Muscle layer of colon (tissue), 2 donors: ENCODE measurements around the gene PCDH15.

Experiments used
- H3K27ac ChIP-seq: one replicate; pipeline ENCODE4 v1.7.0; 2013; ENCODE audit warnings: low read depth, mild to moderate bottlenecking, low read length, moderate library complexity
- H3K27me3 ChIP-seq, 2 donors: one replicate each; pipeline ENCODE4 v1.7.0; 2013; ENCODE audit warnings: low read length in 2 of 2, mild to moderate bottlenecking in 2 of 2; ENCODE audit not compliant: insufficient read depth in 2 of 2, control insufficient read depth in 1 of 2
- H3K36me3 ChIP-seq: one replicate; pipeline ENCODE4 v1.7.0; 2013; ENCODE audit warnings: mild to moderate bottlenecking, low read length; ENCODE audit not compliant: insufficient read depth
- H3K4me1 ChIP-seq: one replicate; pipeline ENCODE4 v1.7.0; 2013; ENCODE audit warnings: mild to moderate bottlenecking, low read length; ENCODE audit not compliant: insufficient read depth
- H3K4me3 ChIP-seq, 2 donors: one replicate each; pipeline ENCODE4 v1.7.0; 2013; ENCODE audit warnings: low read length in 2 of 2, low read depth in 1 of 2, mild to moderate bottlenecking in 1 of 2, moderate library complexity in 1 of 2
- H3K9ac ChIP-seq: one replicate; pipeline ENCODE4 v1.7.0; 2013; ENCODE audit warnings: low read length
- H3K9me3 ChIP-seq: one replicate; pipeline ENCODE4 v1.7.0; 2013; ENCODE audit warnings: mild to moderate bottlenecking, low read length
- donor health status: abdominal sarcoma.
- donor health status: Adenocarcinoma of cecum.

The PCDH15 gene

DNA sequence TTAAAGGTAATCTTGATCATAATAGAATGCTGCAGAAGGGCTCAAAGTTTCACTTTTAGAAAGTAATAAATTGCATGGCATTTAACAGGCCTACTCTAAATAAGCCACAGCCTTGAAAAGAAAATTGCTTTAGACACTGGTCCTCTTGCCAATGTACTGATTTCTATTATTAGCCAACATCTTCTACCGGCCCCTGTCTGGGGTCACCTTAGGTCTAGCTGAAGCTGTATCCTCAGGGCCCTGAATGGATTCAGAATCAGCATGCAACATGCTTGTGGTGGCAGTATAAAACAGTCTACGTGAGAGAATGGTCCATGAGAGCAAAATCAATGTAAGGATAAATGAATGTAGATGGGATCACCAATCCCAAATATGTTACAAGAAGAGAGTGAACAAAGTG lies 541.9 kb downstream of the PCDH15 start:
- H3K4me1 ChIP-seq: no peaks in the 10 kb centered on the region
- no peaks in the 10 kb centered on the region for H3K27me3 ChIP-seq
- no peak overlapping the region for H3K4me3 ChIP-seq
- no peak overlapping the region for H3K9ac ChIP-seq
- no peaks in the 10 kb centered on the region for H3K36me3 ChIP-seq
- no peak overlapping the region for H3K27ac ChIP-seq
- no peaks in the 10 kb centered on the region for H3K9me3 ChIP-seq

DNA sequence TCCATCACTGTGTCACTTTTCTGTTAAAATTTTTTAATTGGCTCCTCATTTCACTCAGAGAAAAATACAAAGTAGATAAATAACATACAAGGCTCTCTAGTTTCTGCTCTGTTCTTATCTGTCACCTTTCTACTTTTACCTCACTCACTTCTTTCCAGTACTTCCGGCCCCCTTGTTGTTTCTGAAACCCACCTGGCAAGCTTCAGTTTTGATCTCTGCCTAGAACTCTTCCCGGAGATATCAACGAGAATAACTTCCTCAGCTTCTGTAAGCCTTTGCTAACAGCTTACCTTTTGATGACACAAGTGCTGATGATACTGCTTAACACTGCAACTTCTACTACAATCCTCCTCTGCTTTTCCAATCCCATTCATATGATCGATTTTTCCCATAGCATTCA lies 566.2 kb downstream of the PCDH15 start:
- Histone ChIP-seq H3K9ac (no peak overlapping the region), H3K4me3 (no peak overlapping the region), H3K27ac (no peak overlapping the region), H3K9me3 (no peaks in the 10 kb centered on the region), H3K4me1 (no peaks in the 10 kb centered on the region), H3K27me3 (no peaks in the 10 kb centered on the region), H3K36me3 (no peaks in the 10 kb centered on the region)

DNA sequence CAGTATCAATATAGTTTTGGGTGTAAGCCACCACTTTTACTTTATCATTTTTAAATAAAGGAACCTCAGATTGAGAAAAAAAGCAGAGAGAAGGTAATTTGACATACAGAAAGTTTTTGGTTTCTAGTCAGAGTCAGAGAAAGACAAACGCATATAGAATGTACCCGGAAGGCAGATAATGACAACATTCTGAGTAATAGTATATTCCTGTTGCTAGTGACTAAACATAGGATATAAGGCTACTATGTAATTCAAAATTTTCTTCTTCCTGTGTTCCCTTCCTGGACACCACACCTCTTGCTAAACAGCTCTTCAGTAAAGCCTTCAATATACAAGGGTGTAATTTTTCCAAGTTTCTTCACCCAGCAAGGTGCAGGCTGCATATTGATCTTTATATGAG lies 597.6 kb downstream of the PCDH15 start:
- H3K9ac ChIP-seq: no peak overlapping the region
- H3K9me3 ChIP-seq: no peaks in the 10 kb centered on the region
- H3K4me1 ChIP-seq: no peaks in the 10 kb centered on the region
- H3K4me3 ChIP-seq: no peak overlapping the region
- no peak overlapping the region for H3K27ac ChIP-seq
- H3K36me3 ChIP-seq: no peaks in the 10 kb centered on the region
- H3K27me3 ChIP-seq: no peaks in the 10 kb centered on the region

DNA sequence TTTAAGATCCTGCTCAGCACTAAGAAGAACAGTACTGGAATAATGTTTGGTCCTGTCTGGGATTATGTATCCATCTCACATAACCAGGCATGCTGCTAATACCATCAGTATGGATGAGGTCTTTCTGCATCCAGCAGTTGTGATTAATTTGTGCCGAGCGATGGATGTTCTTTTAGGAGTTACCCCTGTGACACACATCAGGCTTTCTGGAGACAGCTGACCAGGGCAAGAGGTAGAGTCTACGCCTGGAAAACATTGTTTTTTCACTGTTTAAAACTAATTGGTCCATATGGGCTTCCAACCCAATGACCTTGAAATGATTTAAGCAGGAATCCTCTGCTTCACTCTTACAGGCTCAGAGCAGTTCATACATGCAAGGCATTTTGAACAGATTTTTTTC lies 603.0 kb downstream of the PCDH15 start:
- no peak overlapping the region for H3K4me3 ChIP-seq
- no peaks in the 10 kb centered on the region for H3K27me3 ChIP-seq
- no peaks in the 10 kb centered on the region for H3K4me1 ChIP-seq
- H3K9ac ChIP-seq: no peak overlapping the region
- H3K9me3 ChIP-seq: no peaks in the 10 kb centered on the region
- H3K36me3 ChIP-seq: no peaks in the 10 kb centered on the region
- no peak overlapping the region for H3K27ac ChIP-seq

DNA sequence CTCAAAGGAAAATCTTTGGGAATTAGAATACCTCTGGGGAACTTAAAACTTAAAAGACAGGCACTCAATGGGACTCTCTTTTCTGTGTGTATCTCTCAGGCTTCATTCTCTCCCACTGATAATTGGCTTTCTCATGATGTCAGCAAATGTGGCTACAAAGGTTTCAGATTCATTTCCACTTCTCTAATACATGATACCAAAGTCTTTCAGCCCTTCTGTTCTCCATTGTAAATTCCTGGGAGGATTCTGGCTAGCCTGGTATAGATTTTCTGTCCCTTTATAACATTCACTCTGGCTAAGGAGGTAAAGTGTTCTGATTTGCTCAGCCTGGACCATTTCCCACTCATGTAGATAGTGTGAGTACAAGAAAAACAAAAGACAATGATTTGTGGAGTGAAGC lies 606.2 kb downstream of the PCDH15 start:
- Histone ChIP-seq H3K27me3 (no peaks in the 10 kb centered on the region), H3K9me3 (no peaks in the 10 kb centered on the region), H3K9ac (no peak overlapping the region), H3K36me3 (no peaks in the 10 kb centered on the region), H3K4me1 (no peaks in the 10 kb centered on the region), H3K27ac (no peak overlapping the region), H3K4me3 (no peak overlapping the region)

DNA sequence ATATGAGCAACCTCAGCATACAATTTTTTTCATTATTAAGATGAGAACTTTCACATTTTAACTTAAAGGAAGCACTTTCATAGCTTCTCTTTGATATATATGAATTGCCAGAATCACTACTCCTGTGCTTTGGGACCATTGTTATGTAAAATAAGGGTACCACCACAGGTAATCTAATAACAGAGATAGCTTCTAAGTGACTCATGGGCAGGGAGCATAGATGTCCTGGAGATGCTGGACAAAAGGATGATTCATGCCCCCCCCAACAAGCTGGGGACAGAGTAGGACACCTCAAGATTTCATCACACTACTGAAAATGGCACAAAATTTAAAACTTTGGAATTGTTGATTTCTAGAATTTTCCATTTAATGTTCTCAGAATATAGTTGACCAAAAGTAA lies 641.1 kb downstream of the PCDH15 start:
- Histone ChIP-seq H3K27me3 (no peaks in the 10 kb centered on the region), H3K9ac (no peak overlapping the region), H3K4me1 (no peaks in the 10 kb centered on the region), H3K36me3 (no peaks in the 10 kb centered on the region), H3K9me3 (no peaks in the 10 kb centered on the region), H3K27ac (no peak overlapping the region), H3K4me3 (no peak overlapping the region)

DNA sequence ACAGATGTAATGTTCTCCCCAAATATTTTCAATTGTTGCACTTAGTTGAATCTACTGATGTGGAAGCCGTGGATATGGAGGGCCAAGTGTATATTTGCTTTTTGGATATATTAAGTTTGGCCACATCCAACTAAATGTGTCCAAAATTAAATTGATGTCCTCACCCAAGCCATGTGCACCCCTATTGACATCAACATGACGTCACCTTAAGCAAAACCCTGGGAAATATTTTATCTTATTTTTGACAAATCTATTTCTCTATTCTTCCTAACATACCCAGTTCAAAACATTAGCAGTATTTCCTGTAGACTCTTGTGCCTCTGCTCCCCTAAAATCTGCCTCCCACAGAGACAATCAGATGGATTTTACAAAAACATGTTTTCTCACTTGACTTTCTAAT lies 652.5 kb downstream of the PCDH15 start:
- H3K36me3 ChIP-seq: no peaks in the 10 kb centered on the region
- no peaks in the 10 kb centered on the region for H3K27me3 ChIP-seq
- H3K4me3 ChIP-seq: no peak overlapping the region
- no peak overlapping the region for H3K27ac ChIP-seq
- H3K9ac ChIP-seq: no peak overlapping the region
- no peaks in the 10 kb centered on the region for H3K4me1 ChIP-seq
- no peaks in the 10 kb centered on the region for H3K9me3 ChIP-seq

DNA sequence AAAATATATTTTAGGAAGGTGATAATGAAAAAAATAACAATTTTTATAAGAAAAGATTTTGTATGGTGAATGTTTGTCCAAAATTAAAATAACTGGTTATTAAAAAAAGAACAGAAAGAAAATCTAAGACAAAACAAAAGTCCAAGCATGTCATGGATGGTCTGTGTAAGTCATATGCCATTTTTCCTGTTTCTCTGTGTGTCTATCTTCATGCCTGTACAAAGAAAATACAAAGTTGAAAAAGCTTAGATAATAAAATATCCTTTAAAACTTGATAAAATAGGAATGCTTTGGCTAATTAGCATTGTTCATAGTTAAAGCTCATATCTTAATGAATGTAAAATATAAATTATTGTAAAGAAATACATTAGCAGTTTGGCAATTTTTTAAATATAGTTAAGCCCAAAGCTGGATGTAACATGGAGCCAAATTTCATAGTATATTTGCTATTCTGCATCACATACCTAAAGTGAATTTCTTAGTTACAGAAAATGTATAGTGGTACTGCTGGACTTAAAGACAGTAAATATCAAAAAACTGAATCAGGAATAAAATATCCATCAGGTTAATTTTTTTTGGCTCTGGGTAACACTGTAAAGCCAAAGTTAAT lies 661.1 kb downstream of the PCDH15 start:
- H3K36me3 ChIP-seq: no peaks in the 10 kb centered on the region
- H3K27ac ChIP-seq: no peak overlapping the region
- no peaks in the 10 kb centered on the region for H3K27me3 ChIP-seq
- H3K9ac ChIP-seq: no peak overlapping the region
- no peaks in the 10 kb centered on the region for H3K4me1 ChIP-seq
- H3K4me3 ChIP-seq: no peak overlapping the region
- H3K9me3 ChIP-seq: no peaks in the 10 kb centered on the region

DNA sequence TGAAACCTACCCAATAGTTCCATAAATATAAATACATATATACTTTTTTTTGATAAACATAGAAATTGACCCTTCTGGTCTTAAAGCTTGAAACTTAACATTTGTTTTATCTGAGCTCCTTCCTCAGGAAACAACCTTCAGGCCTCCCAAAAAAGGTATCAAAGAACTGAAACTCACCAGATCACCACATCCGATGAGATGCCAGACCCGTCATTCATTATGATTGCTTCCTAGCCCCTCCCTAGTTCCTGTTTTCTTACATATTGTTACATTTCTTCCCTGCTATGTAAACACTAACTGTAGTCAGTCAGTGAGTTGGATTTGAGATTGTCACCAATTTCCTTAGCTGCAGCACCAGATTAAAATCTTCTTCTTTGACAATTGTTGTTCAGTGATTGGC lies 663.6 kb downstream of the PCDH15 start:
- H3K27ac ChIP-seq: no peak overlapping the region
- H3K4me3 ChIP-seq: no peak overlapping the region
- no peaks in the 10 kb centered on the region for H3K4me1 ChIP-seq
- no peaks in the 10 kb centered on the region for H3K27me3 ChIP-seq
- no peaks in the 10 kb centered on the region for H3K9me3 ChIP-seq
- no peak overlapping the region for H3K9ac ChIP-seq
- H3K36me3 ChIP-seq: no peaks in the 10 kb centered on the region

DNA sequence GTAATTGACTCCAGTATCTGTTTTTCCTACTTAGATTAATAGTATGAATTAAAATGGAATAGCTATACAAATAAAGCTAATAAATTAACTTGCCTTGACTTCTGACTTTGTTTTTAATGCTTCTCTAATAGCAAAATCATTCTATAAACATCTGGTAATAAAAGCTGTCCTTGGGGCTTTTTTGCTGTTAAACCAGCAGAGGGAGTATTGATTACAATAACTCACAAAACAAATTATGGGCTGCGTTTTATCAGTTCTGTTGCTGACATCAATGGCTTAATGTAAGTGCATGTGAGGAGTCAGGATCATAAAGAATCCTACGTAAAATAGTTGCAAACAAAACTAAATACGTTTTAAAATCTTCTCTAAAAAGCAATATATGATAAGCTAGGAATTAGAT lies 667.8 kb downstream of the PCDH15 start:
- Histone ChIP-seq H3K27me3 (no peaks in the 10 kb centered on the region), H3K9ac (no peak overlapping the region), H3K27ac (no peak overlapping the region), H3K9me3 (no peaks in the 10 kb centered on the region), H3K4me1 (no peaks in the 10 kb centered on the region), H3K4me3 (no peak overlapping the region), H3K36me3 (no peaks in the 10 kb centered on the region)

DNA sequence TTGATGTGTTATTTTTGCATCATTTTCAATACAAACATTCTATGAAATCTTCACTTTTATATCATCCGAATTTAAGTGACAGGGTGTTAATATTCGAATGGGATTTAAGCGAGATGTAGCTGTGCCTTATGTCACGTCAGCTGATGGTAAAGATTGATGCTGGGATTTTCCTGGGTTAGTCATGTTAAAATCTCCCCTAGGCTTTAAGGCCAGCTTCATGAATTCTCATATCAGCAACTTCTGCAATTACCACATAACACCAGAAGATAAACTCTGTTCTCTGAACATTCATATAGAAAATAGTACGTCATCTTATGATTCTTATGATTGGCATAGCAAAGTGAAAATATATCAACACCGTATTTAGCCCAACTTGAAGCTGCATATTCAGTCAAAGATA lies 669.2 kb downstream of the PCDH15 start:
- Histone ChIP-seq H3K4me3 (no peak overlapping the region), H3K27ac (no peak overlapping the region), H3K27me3 (no peaks in the 10 kb centered on the region), H3K4me1 (no peaks in the 10 kb centered on the region), H3K9me3 (no peaks in the 10 kb centered on the region), H3K9ac (no peak overlapping the region), H3K36me3 (no peaks in the 10 kb centered on the region)

DNA sequence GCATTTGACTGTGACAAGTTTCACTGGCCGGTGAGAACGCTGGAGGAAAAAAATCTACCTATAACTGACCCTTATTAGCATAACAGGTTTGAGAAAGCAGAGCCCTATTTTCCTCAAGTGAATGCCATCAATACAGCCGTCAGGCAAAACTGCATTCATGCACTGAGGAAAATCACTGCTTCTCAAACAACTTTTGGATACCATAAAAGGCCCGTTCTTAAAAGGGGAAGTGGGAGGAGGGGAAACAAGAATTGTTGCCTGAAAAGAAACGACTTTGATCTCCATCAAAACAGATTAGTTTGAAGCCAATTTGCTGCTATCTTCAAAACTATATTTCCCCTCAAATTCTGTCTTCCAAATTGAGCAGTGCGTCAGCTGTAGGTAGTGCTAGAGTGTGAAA lies 670.6 kb downstream of the PCDH15 start:
- Histone ChIP-seq H3K9ac (no peak overlapping the region), H3K27me3 (no peaks in the 10 kb centered on the region), H3K4me3 (no peak overlapping the region), H3K9me3 (no peaks in the 10 kb centered on the region), H3K36me3 (no peaks in the 10 kb centered on the region), H3K27ac (no peak overlapping the region), H3K4me1 (no peaks in the 10 kb centered on the region)
